GM19193 (cell line): Measurements from ENCODE around the gene WDR5B.

Experiments used
- POLR2A ChIP-seq: IDR thresholded peaks from 4 replicates; pipeline ENCODE4 v1.6.1; 2011; ENCODE audit not compliant: insufficient read depth, insufficient read length; ENCODE audit errors: extremely low read depth

WDR5B gene

GRCh38 chr3:122415762-122416654, at the start of gene WDR5B:
TSS of gene WDR5B (minus strand) at chr3:122416062. CDS start at chr3:122415528, 534 bp downstream.
- TF ChIP-seq POLR2A: peak; percentile 95

DNA sequence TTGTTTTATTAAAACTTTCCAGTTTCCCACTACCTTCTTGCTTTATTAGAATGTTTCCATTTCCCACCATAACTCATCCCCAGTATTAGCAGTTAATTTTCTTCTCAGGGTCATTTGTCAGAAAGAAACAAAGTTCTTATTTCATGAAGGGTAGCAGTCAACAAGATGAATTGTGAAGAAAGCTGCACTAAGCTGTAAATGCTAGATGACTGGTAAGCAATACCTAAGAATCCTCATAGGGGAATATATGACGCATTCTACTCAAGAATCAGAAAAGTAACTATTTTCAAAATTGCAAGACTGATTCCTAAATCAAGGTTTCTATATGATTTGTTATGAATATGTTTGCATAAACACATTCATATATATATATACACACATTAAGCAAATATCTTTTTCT, 48.8 kb upstream of the WDR5B start:
- TF ChIP-seq POLR2A: no peak

GRCh38 chr3:122462406-122462805, 46.5 kb upstream of the WDR5B start:
- no peak for TF ChIP-seq POLR2A

DNA sequence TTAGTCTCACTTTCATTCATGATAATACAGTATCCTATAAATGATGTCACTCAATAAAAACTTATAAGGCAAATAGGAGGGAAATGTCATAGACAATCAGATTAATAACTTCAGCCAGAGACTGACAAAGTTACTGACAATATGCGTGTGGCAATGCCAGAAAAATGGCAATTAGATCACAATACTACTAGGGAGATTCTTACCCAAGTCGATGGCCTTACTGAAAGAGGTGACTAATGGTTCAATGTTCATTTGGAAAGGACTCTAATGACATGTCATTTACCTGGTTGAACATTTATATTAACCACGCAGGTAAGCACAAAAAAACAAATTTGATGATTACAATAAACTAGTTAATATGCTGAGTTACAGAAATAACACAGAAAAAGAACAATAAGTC, 45.9 kb upstream of the WDR5B start:
- TF ChIP-seq POLR2A: no peak

GRCh38 chr3:122458992-122459391, 43.1 kb upstream of the WDR5B start:
- no peak for TF ChIP-seq POLR2A

GRCh38 chr3:122457706-122458105, 41.8 kb upstream of the WDR5B start:
- TF ChIP-seq POLR2A: no peak

GRCh38 chr3:122456074-122456473, 40.2 kb upstream of the WDR5B start:
- no peak for TF ChIP-seq POLR2A

DNA sequence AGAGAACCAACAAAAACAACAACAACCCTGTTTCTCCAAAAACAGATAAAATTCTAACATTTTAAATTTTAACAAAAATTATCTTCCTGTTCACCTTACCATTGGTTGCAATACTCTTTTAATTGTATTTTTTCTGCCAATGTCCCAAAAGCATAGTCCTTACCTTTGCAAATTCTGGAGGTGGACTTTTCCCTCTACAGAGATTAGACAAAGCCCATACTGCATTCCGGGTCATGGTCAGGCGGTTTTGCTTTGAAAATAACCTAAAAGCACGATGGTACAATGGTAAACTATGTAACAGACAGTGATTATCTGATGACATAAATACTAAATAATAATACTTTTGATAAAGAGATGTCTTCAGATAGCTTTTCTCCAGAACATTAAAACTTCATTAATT, 35.5 kb upstream of the WDR5B start:
- no peak for TF ChIP-seq POLR2A

- TF ChIP-seq POLR2A: no peak
Observed at GRCh38 chr3:122443090-122443489, 27.2 kb upstream of the WDR5B start.

DNA sequence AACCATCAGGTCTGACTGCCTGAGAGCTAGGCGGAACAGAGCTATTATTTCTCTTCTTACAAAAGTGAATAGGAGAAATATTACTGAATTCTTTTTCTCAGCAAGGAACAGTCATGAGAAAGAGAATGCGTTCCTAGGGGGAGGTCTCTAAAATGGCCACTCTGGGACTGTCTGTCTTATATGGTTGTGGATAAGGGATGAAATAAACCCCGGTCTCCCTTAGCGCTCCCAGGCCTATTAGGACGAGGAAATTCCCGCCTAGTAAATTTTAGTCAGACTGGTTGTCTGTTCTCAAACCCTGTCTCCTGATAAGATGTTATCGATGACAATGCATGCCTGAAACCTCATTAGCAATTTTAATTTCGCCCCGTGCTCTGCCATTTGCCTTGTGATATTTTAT, 20.1 kb upstream of the WDR5B start:
- no peak for TF ChIP-seq POLR2A

DNA sequence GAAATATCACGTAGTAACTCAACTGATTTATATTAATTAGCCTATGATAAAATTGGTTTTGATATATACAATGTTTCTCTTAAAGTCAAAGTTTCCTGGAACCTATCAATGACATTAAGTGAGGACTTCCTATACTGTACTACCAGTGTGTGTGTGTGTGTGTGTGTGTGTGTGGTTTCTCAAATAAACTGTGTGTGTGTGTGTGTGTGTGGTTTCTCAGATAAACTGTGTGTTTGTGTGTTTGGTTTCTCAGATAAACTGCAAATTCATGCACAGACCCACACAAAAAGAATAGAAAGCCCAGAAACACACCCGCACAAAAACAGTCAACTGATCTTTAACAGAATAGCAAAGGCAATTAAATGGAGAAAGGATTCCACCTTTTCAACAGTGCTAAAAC, 14.5 kb upstream of the WDR5B start:
- no peak for TF ChIP-seq POLR2A

DNA sequence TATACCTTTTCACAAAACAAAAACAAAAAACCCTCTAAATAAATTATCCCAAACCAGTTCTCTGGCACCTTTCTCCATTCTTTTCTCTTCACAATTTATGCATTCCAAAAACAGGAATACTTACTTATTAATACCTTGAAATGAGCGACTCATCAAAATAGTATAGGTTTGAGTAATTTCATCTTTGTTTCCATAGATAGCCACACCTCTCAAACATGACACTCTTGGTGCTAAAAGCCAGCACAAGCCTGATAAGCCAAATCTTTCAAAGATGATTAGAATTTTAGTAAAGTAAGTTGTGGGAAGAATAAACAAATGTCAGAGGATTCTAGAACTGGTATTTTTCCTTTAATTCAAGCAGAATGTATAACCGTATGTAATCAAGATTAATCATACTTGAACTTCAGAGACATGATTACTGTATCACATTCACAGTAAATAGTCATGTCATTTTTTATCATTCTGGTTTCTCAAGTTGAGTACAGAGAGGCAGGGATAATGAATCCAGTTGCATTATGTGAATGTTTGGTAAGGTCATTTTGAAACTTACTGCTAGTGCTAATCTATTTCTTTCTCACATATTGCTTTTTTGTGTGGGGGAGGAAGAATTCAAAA, 12.1 kb upstream of the WDR5B start:
- no peak for TF ChIP-seq POLR2A

DNA sequence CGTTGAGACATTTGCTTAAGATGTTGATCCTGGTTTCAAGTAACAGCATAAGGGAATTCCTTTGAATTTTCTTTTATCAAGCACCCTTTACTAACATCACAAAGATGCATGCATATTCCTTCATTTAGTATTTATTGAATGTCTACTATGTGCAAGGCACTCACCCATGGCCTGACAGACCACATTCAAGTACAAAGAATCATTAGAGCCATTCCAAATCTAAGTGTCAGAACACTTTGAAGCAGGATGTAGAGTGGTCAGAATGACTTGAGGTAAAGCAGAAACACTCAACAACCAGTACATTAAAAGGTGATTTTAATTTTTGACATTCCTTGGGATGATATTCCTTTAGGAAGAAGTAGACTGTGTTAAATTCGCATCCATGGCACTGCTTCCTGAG, 6.0 kb upstream of the WDR5B start:
- no peak for TF ChIP-seq POLR2A

DNA sequence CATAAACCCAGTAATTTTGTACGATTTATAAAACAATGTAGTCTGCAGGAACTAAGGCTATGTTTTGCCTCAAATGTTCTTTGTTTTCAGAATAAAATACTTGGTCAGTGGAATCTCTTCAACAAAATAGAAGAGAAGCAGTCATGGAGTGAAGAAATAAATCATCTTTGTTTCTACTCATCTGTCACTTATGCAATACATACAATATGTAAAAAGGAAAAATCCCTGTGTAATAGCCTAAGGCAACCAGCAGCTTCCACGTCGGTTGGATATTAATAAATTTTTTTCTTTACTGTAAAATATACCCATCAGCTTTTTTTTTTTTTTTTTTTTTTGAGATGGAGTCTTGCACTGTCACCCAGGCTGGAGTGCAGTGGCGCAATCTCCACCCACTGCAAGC, 5.2 kb upstream of the WDR5B start:
- no peak for TF ChIP-seq POLR2A

GRCh38 chr3:122416966-122417365, 1.1 kb upstream of the WDR5B start:
- no peak for TF ChIP-seq POLR2A

GRCh38 chr3:122415104-122415744, 638 bp downstream of the WDR5B start:
- TF ChIP-seq POLR2A: no peak
